ENCODE data around the gene SSBP3.

- TF ChIP-seq, protein P1, sequence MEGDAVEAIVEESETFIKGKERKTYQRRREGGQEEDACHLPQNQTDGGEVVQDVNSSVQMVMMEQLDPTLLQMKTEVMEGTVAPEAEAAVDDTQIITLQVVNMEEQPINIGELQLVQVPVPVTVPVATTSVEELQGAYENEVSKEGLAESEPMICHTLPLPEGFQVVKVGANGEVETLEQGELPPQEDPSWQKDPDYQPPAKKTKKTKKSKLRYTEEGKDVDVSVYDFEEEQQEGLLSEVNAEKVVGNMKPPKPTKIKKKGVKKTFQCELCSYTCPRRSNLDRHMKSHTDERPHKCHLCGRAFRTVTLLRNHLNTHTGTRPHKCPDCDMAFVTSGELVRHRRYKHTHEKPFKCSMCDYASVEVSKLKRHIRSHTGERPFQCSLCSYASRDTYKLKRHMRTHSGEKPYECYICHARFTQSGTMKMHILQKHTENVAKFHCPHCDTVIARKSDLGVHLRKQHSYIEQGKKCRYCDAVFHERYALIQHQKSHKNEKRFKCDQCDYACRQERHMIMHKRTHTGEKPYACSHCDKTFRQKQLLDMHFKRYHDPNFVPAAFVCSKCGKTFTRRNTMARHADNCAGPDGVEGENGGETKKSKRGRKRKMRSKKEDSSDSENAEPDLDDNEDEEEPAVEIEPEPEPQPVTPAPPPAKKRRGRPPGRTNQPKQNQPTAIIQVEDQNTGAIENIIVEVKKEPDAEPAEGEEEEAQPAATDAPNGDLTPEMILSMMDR (IDR thresholded peaks at IDR 0.05; ENCODE audit: insufficient read depth, low read length, poor library complexity, severe bottlenecking), result no peak
- TF ChIP-seq EZH2phosphoT487 (conservative IDR thresholded peaks at IDR 0.05; ENCODE audit: low read length), result no peak
These were observed 80.3 kb downstream of the SSBP3 start for GRCh38 chr1:54325703-54326461.
